ENCODE data around the gene PCOLCE2.

Gene PCOLCE2, protein sequence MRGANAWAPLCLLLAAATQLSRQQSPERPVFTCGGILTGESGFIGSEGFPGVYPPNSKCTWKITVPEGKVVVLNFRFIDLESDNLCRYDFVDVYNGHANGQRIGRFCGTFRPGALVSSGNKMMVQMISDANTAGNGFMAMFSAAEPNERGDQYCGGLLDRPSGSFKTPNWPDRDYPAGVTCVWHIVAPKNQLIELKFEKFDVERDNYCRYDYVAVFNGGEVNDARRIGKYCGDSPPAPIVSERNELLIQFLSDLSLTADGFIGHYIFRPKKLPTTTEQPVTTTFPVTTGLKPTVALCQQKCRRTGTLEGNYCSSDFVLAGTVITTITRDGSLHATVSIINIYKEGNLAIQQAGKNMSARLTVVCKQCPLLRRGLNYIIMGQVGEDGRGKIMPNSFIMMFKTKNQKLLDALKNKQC

DNA sequence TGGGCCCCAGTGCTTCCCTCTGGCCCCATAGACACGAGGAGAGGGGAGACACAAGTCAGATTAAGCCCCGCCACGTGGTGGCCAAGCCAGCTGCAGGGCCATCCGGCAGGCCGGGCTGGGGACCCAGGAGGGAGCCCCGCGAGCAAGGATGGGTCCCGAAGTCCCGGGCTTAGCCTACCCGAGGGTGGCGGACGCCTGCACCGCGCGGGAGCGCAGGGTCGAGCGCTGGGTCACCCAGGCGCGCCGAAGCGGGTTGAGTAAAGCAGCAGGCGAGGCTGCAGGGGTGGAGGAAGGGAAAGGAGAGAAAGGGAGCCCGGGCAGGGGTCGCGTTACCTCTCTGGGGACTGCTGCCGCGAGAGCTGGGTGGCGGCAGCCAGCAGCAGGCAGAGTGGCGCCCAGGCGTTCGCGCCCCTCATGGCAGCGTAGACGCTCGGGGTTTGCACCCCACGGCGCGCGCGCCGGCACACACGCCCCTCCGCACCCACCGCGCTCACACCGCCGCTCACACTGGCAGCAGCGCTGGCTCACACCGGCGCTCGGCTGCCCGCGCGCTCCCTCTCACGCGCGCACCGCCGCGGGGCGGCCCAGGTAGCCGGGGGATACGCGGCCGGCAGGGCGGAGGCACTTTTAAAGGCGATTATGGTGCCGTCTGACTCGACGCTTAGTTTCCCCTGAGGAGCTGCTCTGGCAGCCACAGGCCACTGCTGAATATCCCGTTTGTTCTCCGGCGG lies at the start of gene PCOLCE2:
Gene PCOLCE2 (minus strand): TSS at position 603 of the 731 bp plus-strand sequence. CDS start 187 bp downstream, at position 416.
- Histone ChIP-seq H3K27ac (ENCODE audit: low read length) (no peak within 1 kb of the TSS), H3K4me3 (ENCODE audit: low read length) (no peak within 1 kb of the TSS), H3K36me3 (replicated peaks; ENCODE audit: low read depth, low read length) (no peaks in the 10 kb centered on the region), H3K27me3 (ENCODE audit: low read depth, low read length) (no peaks in the 10 kb centered on the region), H2AFZ (ENCODE audit: low read depth, low read length) (no peak within 1 kb of the TSS), H3K4me2 (ENCODE audit: low read length) (no peak within 1 kb of the TSS), H3K9ac (ENCODE audit: low read length) (no peak within 1 kb of the TSS), H3K79me2 (ENCODE audit: low read length) (no peaks in the 10 kb centered on the region), H3K4me1 (ENCODE audit: low read length) (no peaks in the 10 kb centered on the region), H4K20me1 (ENCODE audit: insufficient read depth, low read length) (no peaks in the 10 kb centered on the region), H3K9me3 (ENCODE audit: insufficient read depth, low read length) (no peaks in the 10 kb centered on the region)
- TF ChIP-seq EZH2phosphoT487 (IDR thresholded peaks at IDR 0.05; ENCODE audit: low read depth): no peak
- TF ChIP-seq, protein P1, sequence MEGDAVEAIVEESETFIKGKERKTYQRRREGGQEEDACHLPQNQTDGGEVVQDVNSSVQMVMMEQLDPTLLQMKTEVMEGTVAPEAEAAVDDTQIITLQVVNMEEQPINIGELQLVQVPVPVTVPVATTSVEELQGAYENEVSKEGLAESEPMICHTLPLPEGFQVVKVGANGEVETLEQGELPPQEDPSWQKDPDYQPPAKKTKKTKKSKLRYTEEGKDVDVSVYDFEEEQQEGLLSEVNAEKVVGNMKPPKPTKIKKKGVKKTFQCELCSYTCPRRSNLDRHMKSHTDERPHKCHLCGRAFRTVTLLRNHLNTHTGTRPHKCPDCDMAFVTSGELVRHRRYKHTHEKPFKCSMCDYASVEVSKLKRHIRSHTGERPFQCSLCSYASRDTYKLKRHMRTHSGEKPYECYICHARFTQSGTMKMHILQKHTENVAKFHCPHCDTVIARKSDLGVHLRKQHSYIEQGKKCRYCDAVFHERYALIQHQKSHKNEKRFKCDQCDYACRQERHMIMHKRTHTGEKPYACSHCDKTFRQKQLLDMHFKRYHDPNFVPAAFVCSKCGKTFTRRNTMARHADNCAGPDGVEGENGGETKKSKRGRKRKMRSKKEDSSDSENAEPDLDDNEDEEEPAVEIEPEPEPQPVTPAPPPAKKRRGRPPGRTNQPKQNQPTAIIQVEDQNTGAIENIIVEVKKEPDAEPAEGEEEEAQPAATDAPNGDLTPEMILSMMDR (IDR thresholded peaks at IDR 0.05; ENCODE audit: low read depth, low read length): no peak

DNA sequence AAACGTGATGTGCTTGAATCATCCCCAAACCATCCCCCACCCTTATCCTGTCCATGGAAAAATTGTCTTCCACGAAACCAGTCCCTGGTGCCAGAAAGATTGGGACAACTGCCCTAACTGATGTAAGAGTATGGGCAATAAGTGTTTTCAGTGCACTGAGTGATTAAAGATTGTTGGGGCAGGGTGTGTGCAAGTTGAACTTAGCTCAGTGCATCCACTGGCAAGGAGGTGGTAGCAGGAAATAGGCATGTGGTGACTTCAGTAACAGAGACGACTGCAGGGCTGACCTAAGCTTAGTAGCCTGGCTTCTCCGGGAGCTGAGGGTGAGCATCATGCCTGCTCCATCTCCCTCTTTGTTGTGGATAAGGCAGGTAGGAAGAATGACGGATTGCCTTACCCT lies 47.1 kb upstream of the PCOLCE2 start:
- Histone ChIP-seq H3K4me3 (ENCODE audit: low read length) (no peak overlapping the region), H3K27me3 (ENCODE audit: low read depth, low read length) (no peaks in the 10 kb centered on the region), H4K20me1 (ENCODE audit: insufficient read depth, low read length) (no peaks in the 10 kb centered on the region), H3K9me3 (ENCODE audit: insufficient read depth, low read length) (no peaks in the 10 kb centered on the region), H3K4me2 (ENCODE audit: low read length) (no peak overlapping the region), H3K9ac (ENCODE audit: low read length) (no peak overlapping the region), H2AFZ (ENCODE audit: low read depth, low read length) (no peak overlapping the region), H3K4me1 (ENCODE audit: low read length) (no peaks in the 10 kb centered on the region), H3K79me2 (ENCODE audit: low read length) (no peaks in the 10 kb centered on the region), H3K36me3 (replicated peaks; ENCODE audit: low read depth, low read length) (no peaks in the 10 kb centered on the region), H3K27ac (ENCODE audit: low read length) (no peak overlapping the region)
- TF ChIP-seq EZH2phosphoT487 (IDR thresholded peaks at IDR 0.05; ENCODE audit: low read depth): no peak
- TF ChIP-seq, protein P1 (IDR thresholded peaks at IDR 0.05; ENCODE audit: low read depth, low read length): no peak

DNA sequence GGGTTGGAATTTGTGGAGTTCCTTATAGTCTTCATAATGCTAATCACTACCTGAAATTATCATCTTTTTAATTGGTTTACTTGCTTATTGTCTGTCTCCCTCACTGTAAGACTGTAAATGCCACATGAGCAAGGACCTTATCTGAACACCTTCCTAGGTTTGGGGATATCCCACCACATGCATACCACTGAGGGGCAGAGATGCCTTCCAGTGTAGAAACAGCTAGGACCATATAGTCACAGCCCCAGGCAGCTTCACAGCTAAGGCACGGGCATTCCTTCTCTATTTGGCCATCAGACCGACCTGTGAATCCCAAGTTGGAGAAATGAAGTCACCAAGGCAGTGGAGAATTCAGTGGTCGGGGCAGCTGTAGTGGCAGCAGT lies 46.0 kb upstream of the PCOLCE2 start:
- Histone ChIP-seq H3K4me3 (ENCODE audit: low read length) (no peak overlapping the region), H3K4me1 (ENCODE audit: low read length) (0 out of 2 replicates have a peak, but pooled peaks cover 4% of the 10 kb centered on the region), H3K27ac (ENCODE audit: low read length) (no peak overlapping the region), H3K9me3 (ENCODE audit: insufficient read depth, low read length) (no peaks in the 10 kb centered on the region), H3K4me2 (ENCODE audit: low read length) (no peak overlapping the region), H3K27me3 (ENCODE audit: low read depth, low read length) (no peaks in the 10 kb centered on the region), H2AFZ (ENCODE audit: low read depth, low read length) (no peak overlapping the region), H3K79me2 (ENCODE audit: low read length) (no peaks in the 10 kb centered on the region), H4K20me1 (ENCODE audit: insufficient read depth, low read length) (no peaks in the 10 kb centered on the region), H3K36me3 (replicated peaks; ENCODE audit: low read depth, low read length) (no peaks in the 10 kb centered on the region), H3K9ac (ENCODE audit: low read length) (no peak overlapping the region)
- TF ChIP-seq, protein P1 (IDR thresholded peaks at IDR 0.05; ENCODE audit: low read depth, low read length): no peak

DNA sequence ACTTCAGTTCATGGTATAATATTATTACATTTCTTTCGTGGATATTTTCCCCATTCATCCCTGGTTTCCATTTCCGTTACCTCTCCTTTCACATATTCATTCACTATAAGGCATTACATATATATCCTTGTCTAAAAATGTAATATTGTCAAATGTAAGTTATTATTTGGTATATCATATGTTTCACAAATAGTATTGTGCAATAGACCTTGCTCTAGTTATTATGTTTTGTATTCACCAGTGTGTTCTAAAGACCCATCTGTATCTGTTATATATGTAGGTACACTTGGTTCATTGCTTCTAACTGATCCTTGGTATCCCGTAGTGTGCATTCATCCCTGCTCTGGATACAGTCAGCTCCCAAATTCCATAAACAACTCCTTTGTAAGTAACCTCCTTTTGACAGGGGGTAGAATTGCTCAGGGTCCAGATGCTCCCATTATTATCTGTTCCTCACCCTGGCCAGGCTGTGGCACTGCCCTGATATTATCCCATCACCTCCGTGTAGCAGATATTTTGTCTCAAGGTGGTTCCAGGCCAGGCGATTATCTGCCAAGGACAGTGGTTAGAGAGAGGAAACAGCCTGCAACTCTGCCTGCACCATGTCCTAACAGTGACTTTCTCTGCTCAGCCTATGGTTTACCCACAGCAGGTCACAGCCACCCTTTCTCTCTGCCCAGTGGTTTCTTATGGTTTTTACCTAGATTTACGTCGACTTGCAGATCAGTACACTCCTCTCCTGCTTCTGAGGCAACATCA lies 45.4 kb upstream of the PCOLCE2 start:
- Histone ChIP-seq H3K36me3 (replicated peaks; ENCODE audit: low read depth, low read length) (no peaks in the 10 kb centered on the region), H3K9me3 (ENCODE audit: insufficient read depth, low read length) (no peaks in the 10 kb centered on the region), H3K4me3 (ENCODE audit: low read length) (no peak overlapping the region), H3K27me3 (ENCODE audit: low read depth, low read length) (no peaks in the 10 kb centered on the region), H3K79me2 (ENCODE audit: low read length) (no peaks in the 10 kb centered on the region), H3K4me2 (ENCODE audit: low read length) (no peak overlapping the region), H4K20me1 (ENCODE audit: insufficient read depth, low read length) (no peaks in the 10 kb centered on the region), H3K27ac (ENCODE audit: low read length) (no peak overlapping the region), H2AFZ (ENCODE audit: low read depth, low read length) (no peak overlapping the region), H3K9ac (ENCODE audit: low read length) (no peak overlapping the region), H3K4me1 (ENCODE audit: low read length) (0 out of 2 replicates have a peak, but pooled peaks cover 4% of the 10 kb centered on the region)
- TF ChIP-seq, protein P1 (IDR thresholded peaks at IDR 0.05; ENCODE audit: low read depth, low read length): no peak
- TF ChIP-seq EZH2phosphoT487 (IDR thresholded peaks at IDR 0.05; ENCODE audit: low read depth): no peak

Measured in OCI-LY3 (cell line).